Measurements from ENCODE around the gene NRXN3. TPM values are rescaled to one million over a fixed set of nuclear protein-coding genes. Genes with fewer than 3 reads are reported as not detected.

NRXN3 gene
- polyA plus RNA-seq, 1 of the 3 experiments (the other 2 are of a cell fraction) = 1.6 TPM

DNA sequence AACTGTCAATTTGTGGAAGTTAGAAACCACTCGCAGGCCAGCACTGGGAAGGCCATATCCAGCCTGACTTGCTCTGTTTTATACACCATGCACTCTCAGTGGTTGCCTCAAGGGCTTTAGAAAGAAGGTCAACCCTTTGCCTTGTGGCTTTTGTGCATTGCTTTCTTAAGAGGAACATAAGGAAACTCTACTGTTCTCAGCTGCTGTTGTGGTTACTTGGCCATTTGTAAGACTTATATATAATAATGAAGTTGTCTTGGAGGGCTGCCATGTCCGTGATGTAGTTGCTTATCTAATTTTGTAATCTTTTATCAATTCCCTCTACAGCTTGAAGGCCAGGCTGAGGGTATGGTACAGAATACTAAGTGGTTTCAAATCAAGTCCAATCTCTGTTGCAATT lies 1403.3 kb downstream of the NRXN3 start:
- Histone ChIP-seq H3K4me2 (no peak overlapping the region), H3K9ac (no peak overlapping the region), H3K79me2 (ENCODE audit: insufficient read depth) (no peaks in the 10 kb centered on the region), H3K4me1 (ENCODE audit: control insufficient read depth in 1 of 2, insufficient read depth in 2 of 2, low read depth in 1 of 2, low read length in 1 of 2) (peaks cover 0 to 12% of the 10 kb centered on the region in 2 experiments; a peak in 2 of 4 replicates), H3K9me2 (no peaks in the 10 kb centered on the region), H3K4me3 (ENCODE audit: low read depth in 2 of 2, low read length in 1 of 2) (no peak overlapping the region), H3K27ac (ENCODE audit: low read depth in 2 of 2, low read length in 1 of 2) (no peak overlapping the region), H3K9me3 (no peaks in the 10 kb centered on the region), H2AFZ (ENCODE audit: low read depth) (no peak overlapping the region), H3K36me3 (replicated peaks in 1 of 2; ENCODE audit: control insufficient read depth in 1 of 2, insufficient read depth in 2 of 2, low read length in 1 of 2) (no peaks in the 10 kb centered on the region), H3K27me3 (ENCODE audit: insufficient read depth) (no peaks in the 10 kb centered on the region), H3F3A (replicated peaks; ENCODE audit: insufficient read depth) (peaks cover 5% of the 10 kb centered on the region), H4K20me1 (ENCODE audit: insufficient read depth) (no peaks in the 10 kb centered on the region)
- 11% methylated on average over 2 of the region's 2 CpGs for WGBS (ENCODE audit: low lambda C conversion rate)
- TF ChIP-seq, protein P1, sequence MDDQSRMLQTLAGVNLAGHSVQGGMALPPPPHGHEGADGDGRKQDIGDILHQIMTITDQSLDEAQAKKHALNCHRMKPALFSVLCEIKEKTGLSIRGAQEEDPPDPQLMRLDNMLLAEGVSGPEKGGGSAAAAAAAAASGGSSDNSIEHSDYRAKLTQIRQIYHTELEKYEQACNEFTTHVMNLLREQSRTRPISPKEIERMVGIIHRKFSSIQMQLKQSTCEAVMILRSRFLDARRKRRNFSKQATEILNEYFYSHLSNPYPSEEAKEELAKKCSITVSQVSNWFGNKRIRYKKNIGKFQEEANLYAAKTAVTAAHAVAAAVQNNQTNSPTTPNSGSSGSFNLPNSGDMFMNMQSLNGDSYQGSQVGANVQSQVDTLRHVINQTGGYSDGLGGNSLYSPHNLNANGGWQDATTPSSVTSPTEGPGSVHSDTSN (IDR thresholded peaks at IDR 0.05) = peak; percentile 31; the same call in 1 of the 2 replicates
- TF ChIP-seq JUND (IDR thresholded peaks at IDR 0.05) (peak; percentile 16; the same call in 1 of the 2 replicates), TCF12 (IDR thresholded peaks at IDR 0.05) (peak; percentile 56; the same call in 1 of the 2 replicates), NFIC (IDR thresholded peaks at IDR 0.05; ENCODE audit: borderline replicate concordance) (peak; percentile 44; the same call in 1 of the 2 replicates)
- TF ChIP-seq, protein P2, sequence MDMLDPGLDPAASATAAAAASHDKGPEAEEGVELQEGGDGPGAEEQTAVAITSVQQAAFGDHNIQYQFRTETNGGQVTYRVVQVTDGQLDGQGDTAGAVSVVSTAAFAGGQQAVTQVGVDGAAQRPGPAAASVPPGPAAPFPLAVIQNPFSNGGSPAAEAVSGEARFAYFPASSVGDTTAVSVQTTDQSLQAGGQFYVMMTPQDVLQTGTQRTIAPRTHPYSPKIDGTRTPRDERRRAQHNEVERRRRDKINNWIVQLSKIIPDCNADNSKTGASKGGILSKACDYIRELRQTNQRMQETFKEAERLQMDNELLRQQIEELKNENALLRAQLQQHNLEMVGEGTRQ (IDR thresholded peaks at IDR 0.05; ENCODE audit: borderline replicate concordance, low read depth, low read length) = no peak
- DNase-seq = no peak
- CTCF ChIA-PET = no interaction called here
- POLR2A ChIA-PET = no interaction called here

DNA sequence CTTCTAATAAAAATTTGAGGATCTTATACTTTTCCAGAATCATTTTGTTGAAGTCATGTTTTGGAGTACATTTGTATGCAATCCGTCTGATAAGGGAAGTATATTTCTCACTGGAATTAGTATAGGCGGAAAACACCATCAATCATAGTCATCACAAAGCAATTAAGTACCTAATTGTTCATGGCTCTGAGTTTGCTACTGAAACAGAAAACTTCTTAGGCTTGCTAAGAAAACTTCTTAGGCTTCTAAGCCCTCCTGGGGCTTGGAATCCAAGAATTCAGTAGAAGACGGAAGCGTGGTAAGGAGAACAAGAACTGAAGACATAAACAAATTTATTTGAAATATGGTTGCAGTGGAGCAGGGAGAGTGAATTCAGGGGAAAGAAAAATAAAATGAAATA lies 1404.9 kb downstream of the NRXN3 start:
- Histone ChIP-seq H3K79me2 (ENCODE audit: insufficient read depth) (no peaks in the 10 kb centered on the region), H3K4me1 (ENCODE audit: control insufficient read depth in 1 of 2, insufficient read depth in 2 of 2, low read depth in 1 of 2, low read length in 1 of 2) (peaks cover 0 to 14% of the 10 kb centered on the region in 2 experiments; a peak in 2 of 4 replicates), H3K36me3 (replicated peaks in 1 of 2; ENCODE audit: control insufficient read depth in 1 of 2, insufficient read depth in 2 of 2, low read length in 1 of 2) (no peaks in the 10 kb centered on the region), H3K9me2 (no peaks in the 10 kb centered on the region), H3F3A (replicated peaks; ENCODE audit: insufficient read depth) (peaks cover 5% of the 10 kb centered on the region), H3K9ac (no peak overlapping the region), H3K9me3 (no peaks in the 10 kb centered on the region), H3K4me3 (ENCODE audit: low read depth in 2 of 2, low read length in 1 of 2) (no peak overlapping the region), H3K27ac (ENCODE audit: low read depth in 2 of 2, low read length in 1 of 2) (no peak overlapping the region), H3K4me2 (no peak overlapping the region), H4K20me1 (ENCODE audit: insufficient read depth) (no peaks in the 10 kb centered on the region), H2AFZ (ENCODE audit: low read depth) (no peak overlapping the region), H3K27me3 (ENCODE audit: insufficient read depth) (no peaks in the 10 kb centered on the region)
- TF ChIP-seq, protein P1 (IDR thresholded peaks at IDR 0.05) = no peak
- TF ChIP-seq, protein P3, sequence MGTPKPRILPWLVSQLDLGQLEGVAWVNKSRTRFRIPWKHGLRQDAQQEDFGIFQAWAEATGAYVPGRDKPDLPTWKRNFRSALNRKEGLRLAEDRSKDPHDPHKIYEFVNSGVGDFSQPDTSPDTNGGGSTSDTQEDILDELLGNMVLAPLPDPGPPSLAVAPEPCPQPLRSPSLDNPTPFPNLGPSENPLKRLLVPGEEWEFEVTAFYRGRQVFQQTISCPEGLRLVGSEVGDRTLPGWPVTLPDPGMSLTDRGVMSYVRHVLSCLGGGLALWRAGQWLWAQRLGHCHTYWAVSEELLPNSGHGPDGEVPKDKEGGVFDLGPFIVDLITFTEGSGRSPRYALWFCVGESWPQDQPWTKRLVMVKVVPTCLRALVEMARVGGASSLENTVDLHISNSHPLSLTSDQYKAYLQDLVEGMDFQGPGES (IDR thresholded peaks at IDR 0.05; ENCODE audit: low read depth, low read length) = no peak
- TF ChIP-seq MEF2A (IDR thresholded peaks at IDR 0.05; ENCODE audit: borderline replicate concordance, low read depth) (no peak), FOXJ3 (CRISPR knock-in tag; IDR thresholded peaks at IDR 0.05) (no peak), YY1 (IDR thresholded peaks at IDR 0.05; ENCODE audit: low read depth) (no peak), RFX5 (IDR thresholded peaks at IDR 0.05; ENCODE audit: low read length) (no peak), TCF12 (IDR thresholded peaks at IDR 0.05) (no peak), RAD21 (IDR thresholded peaks at IDR 0.05; ENCODE audit: low read length) (no peak), RCOR1 (IDR thresholded peaks at IDR 0.05; ENCODE audit: low read length) (no peak), ELF1 (IDR thresholded peaks at IDR 0.05) (no peak), SIN3A (IDR thresholded peaks at IDR 0.05; ENCODE audit: borderline replicate concordance, low read depth, low read length) (no peak), NRF1 (IDR thresholded peaks at IDR 0.05; ENCODE audit: low read depth, low read length) (no peak), POLR2AphosphoS5 (IDR thresholded peaks at IDR 0.05; ENCODE audit: low read depth, low read length) (no peak), CHD2 (IDR thresholded peaks at IDR 0.05; ENCODE audit: low read length, partially characterized antibody) (no peak), GATA2 (CRISPR knock-in tag; IDR thresholded peaks at IDR 0.05) (no peak), SMC3 (IDR thresholded peaks at IDR 0.05; ENCODE audit: low read depth, low read length) (no peak)
- TF ChIP-seq, protein P4, sequence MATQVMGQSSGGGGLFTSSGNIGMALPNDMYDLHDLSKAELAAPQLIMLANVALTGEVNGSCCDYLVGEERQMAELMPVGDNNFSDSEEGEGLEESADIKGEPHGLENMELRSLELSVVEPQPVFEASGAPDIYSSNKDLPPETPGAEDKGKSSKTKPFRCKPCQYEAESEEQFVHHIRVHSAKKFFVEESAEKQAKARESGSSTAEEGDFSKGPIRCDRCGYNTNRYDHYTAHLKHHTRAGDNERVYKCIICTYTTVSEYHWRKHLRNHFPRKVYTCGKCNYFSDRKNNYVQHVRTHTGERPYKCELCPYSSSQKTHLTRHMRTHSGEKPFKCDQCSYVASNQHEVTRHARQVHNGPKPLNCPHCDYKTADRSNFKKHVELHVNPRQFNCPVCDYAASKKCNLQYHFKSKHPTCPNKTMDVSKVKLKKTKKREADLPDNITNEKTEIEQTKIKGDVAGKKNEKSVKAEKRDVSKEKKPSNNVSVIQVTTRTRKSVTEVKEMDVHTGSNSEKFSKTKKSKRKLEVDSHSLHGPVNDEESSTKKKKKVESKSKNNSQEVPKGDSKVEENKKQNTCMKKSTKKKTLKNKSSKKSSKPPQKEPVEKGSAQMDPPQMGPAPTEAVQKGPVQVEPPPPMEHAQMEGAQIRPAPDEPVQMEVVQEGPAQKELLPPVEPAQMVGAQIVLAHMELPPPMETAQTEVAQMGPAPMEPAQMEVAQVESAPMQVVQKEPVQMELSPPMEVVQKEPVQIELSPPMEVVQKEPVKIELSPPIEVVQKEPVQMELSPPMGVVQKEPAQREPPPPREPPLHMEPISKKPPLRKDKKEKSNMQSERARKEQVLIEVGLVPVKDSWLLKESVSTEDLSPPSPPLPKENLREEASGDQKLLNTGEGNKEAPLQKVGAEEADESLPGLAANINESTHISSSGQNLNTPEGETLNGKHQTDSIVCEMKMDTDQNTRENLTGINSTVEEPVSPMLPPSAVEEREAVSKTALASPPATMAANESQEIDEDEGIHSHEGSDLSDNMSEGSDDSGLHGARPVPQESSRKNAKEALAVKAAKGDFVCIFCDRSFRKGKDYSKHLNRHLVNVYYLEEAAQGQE (IDR thresholded peaks at IDR 0.05; ENCODE audit: low read depth, low read length) = no peak
- TF ChIP-seq, protein P5, sequence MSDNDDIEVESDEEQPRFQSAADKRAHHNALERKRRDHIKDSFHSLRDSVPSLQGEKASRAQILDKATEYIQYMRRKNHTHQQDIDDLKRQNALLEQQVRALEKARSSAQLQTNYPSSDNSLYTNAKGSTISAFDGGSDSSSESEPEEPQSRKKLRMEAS (IDR thresholded peaks at IDR 0.05; ENCODE audit: low read depth) = no peak
- POLR2A ChIA-PET = no interaction called here
- DNase-seq = no peak
- WGBS (ENCODE audit: low lambda C conversion rate) = 83% methylated on average over 4 of the region's 4 CpGs
- CTCF ChIA-PET = no interaction called here

Data from SK-N-SH (cell line).